Prostate gland (tissue), 2 donors: ENCODE results near the gene TPSD1. TPM values are rescaled to one million over a fixed set of nuclear protein-coding genes. Genes with fewer than 3 reads are reported as not detected.
"Not testable (repeated sequence)": the region's sequence is repeated elsewhere in the genome, so short reads cannot be mapped to it uniquely, and the experiment has no call there.

Experiments used
- DNase-seq: peaks from one replicate; pipeline ENCODE4 v3.0.0-alpha.2; 2019; ENCODE audit warnings: low spot score
- H3K27ac ChIP-seq, 2 donors: fragments of 200-600 bp; sonication (generic); 2 replicates each; pipeline ENCODE4 v1.5.1; 2017 to 2019
- H3K27me3 ChIP-seq: fragments of 200-600 bp; sonication (generic); replicated peaks from 2 replicates; pipeline ENCODE4 v1.5.1; 2019; ENCODE audit not compliant: insufficient read depth
- H3K36me3 ChIP-seq, 2 donors: fragments of 200-600 bp; sonication (generic); 1 replicate in 1 of 2; 2 replicates in 1 of 2; pipeline versions ENCODE4 v1.5.1 to v1.8.1; 2017 to 2019
- H3K4me1 ChIP-seq: fragments of 200-600 bp; sonication (generic); replicated peaks from 2 replicates; pipeline ENCODE4 v1.5.1; 2019
- H3K4me3 ChIP-seq, 2 donors: fragments of 200-600 bp; sonication (generic); 2 replicates each; pipeline ENCODE4 v1.5.1; 2017 to 2019
- H3K9me3 ChIP-seq: fragments of 200-600 bp; sonication (generic); 2 replicates; pipeline ENCODE4 v1.5.1; 2017
- CTCF ChIP-seq, 4 experiments: fragments of 200-600 bp in 2 of 4; fragments of 450-650 bp in 2 of 4; sonication (generic) in 2 of 4; IDR thresholded peaks; 1 replicate in 3 of 4; 2 replicates in 1 of 4; pipeline ENCODE4 v1.5.1; 2016 to 2019; ENCODE audit warnings: antibody characterized with exemption in 4 of 4, mild to moderate bottlenecking in 2 of 4, moderate library complexity in 2 of 4
- POLR2A ChIP-seq: fragments of 450-650 bp; IDR thresholded peaks from one replicate; pipeline ENCODE4 v1.6.1; 2016; ENCODE audit warnings: antibody characterized with exemption, mild to moderate bottlenecking
- POLR2AphosphoS5 ChIP-seq: sonication (generic); formaldehyde crosslinking; IDR thresholded peaks from one replicate; pipeline ENCODE4 v1.6.1; 2017; ENCODE audit warnings: antibody characterized with exemption
- WGBS: methylation state at CpG from one replicate; pipeline ENCODE4 v1.1.5; 2018; 5-methylcytosine and 5-hydroxymethylcytosine counted together
- intact Hi-C: fragments of 100-400 bp; cut with DNase I; formaldehyde crosslinking; loops from one replicate; pipeline ENCODE4 v1.14.2; 2022
- total RNA-seq, 2 donors: library from RNA; depleted of rRNA; stranded (reverse); fragments of >200 nt; gene quantifications; one replicate each; pipeline ENCODE4 v1.1.0, GENCODE V29; 2016

The TPSD1 gene
- total RNA-seq, 2 donors from 2014 or later: 0.82 to 1.9 TPM

GRCh38 chr16:1225051-1225451 lies 30.8 kb upstream of the TPSD1 start, which contains the start of gene TPSG1:
TPSG1 (minus strand) TSS chr16:1225268; CDS start chr16:1225252, 16 bp downstream.
- 58% methylated on average over 10 of the region's 10 CpGs for WGBS
- no peaks in the 10 kb centered on the region for H3K36me3 ChIP-seq
- H3K27ac ChIP-seq: no peak within 1 kb of the TSS
- H3K4me1 ChIP-seq: no peaks in the 10 kb centered on the region
- H3K4me3 ChIP-seq: no peak within 1 kb of the TSS
- no peak for DNase-seq
- H3K27me3 ChIP-seq: no peaks in the 10 kb centered on the region
- intact Hi-C loops: no loop called here
- no peak for TF ChIP-seq CTCF (IDR thresholded peaks at IDR 0.05)
- TF ChIP-seq POLR2A: no peak
- no peak for TF ChIP-seq POLR2AphosphoS5
- H3K9me3 ChIP-seq: no peaks in the 10 kb centered on the region

- not testable (repeated sequence) for DNase-seq, H3K27ac ChIP-seq
Measured at GRCh38 chr16:1225728-1226311, 30.0 kb upstream of the TPSD1 start.

GRCh38 chr16:1226692-1227091 lies 29.2 kb upstream of the TPSD1 start:
- DNase-seq, H3K27ac ChIP-seq, H3K9me3 ChIP-seq, H3K4me3 ChIP-seq, intact Hi-C loops, H3K36me3 ChIP-seq, H3K27me3 ChIP-seq, H3K4me1 ChIP-seq: not testable (repeated sequence)
- 28% methylated on average over 12 of the region's 14 CpGs for WGBS

More at GRCh38 chr16:1225728-1226311, 30.0 kb upstream of the TPSD1 start:
- 35% methylated on average over 21 of the region's 24 CpGs for whole genome bisulfite sequencing
- intact Hi-C loops, H3K9me3 ChIP-seq, H3K4me1 ChIP-seq, H3K27me3 ChIP-seq, H3K4me3 ChIP-seq, H3K36me3 ChIP-seq: not testable (repeated sequence)

GRCh38 chr16:1228227-1228626 lies 27.6 kb upstream of the TPSD1 start:
- H3K27ac ChIP-seq, H3K4me3 ChIP-seq, H3K9me3 ChIP-seq, DNase-seq, H3K36me3 ChIP-seq, intact Hi-C loops, H3K4me1 ChIP-seq, H3K27me3 ChIP-seq: not testable (repeated sequence)
- WGBS: 62% methylated on average over 7 of the region's 7 CpGs

GRCh38 chr16:1229476-1229875 lies 26.4 kb upstream of the TPSD1 start:
- H3K4me1 ChIP-seq, H3K36me3 ChIP-seq, H3K27me3 ChIP-seq, intact Hi-C loops, H3K4me3 ChIP-seq, DNase-seq, H3K9me3 ChIP-seq, H3K27ac ChIP-seq: not testable (repeated sequence)
- WGBS: no CpG with 5 or more reads among the region's 13 CpGs

- no CpG with 5 or more reads among the region's 11 CpGs for WGBS
- DNase-seq, intact Hi-C loops: not testable (repeated sequence)
Measured at GRCh38 chr16:1230084-1230470, 25.8 kb upstream of the TPSD1 start, which contains the start of gene TPSB2. TPSB2 (minus strand) TSS chr16:1230184; CDS start chr16:1229951, 233 bp downstream.

GRCh38 chr16:1230471-1231212 lies 25.2 kb upstream of the TPSD1 start:
- intact Hi-C loops, H3K4me1 ChIP-seq, DNase-seq: not testable (repeated sequence)

More at GRCh38 chr16:1230084-1230470, 25.8 kb upstream of the TPSD1 start, which contains the start of gene TPSB2:
- not testable (repeated sequence) for H3K27ac ChIP-seq, H3K27me3 ChIP-seq, H3K36me3 ChIP-seq, H3K4me3 ChIP-seq, H3K4me1 ChIP-seq, H3K9me3 ChIP-seq

GRCh38 chr16:1231301-1231700 lies 24.6 kb upstream of the TPSD1 start:
- intact Hi-C loops, H3K36me3 ChIP-seq, H3K27me3 ChIP-seq, H3K9me3 ChIP-seq, H3K27ac ChIP-seq, H3K4me1 ChIP-seq, DNase-seq, H3K4me3 ChIP-seq: not testable (repeated sequence)
- 88% methylated on average over 3 of the region's 7 CpGs for WGBS

More at GRCh38 chr16:1230471-1231212, 25.2 kb upstream of the TPSD1 start:
- not testable (repeated sequence) for H3K4me3 ChIP-seq, H3K27ac ChIP-seq, H3K36me3 ChIP-seq, H3K27me3 ChIP-seq, H3K9me3 ChIP-seq
- 69% methylated on average over 15 of the region's 17 CpGs for WGBS

- intact Hi-C loops, DNase-seq, H3K4me1 ChIP-seq, H3K27ac ChIP-seq, H3K36me3 ChIP-seq, H3K4me3 ChIP-seq, H3K9me3 ChIP-seq, H3K27me3 ChIP-seq: not testable (repeated sequence)
- WGBS: no CpG with 5 or more reads among the region's 47 CpGs
Measured at GRCh38 chr16:1232049-1232748, 23.7 kb upstream of the TPSD1 start.

- H3K27me3 ChIP-seq, DNase-seq, H3K9me3 ChIP-seq, H3K4me1 ChIP-seq, H3K27ac ChIP-seq, H3K4me3 ChIP-seq, intact Hi-C loops, H3K36me3 ChIP-seq: not testable (repeated sequence)
- WGBS: no CpG with 5 or more reads among the region's 29 CpGs
Measured at GRCh38 chr16:1236659-1237058, 19.2 kb upstream of the TPSD1 start.
